GM23248 (cell line): ENCODE measurements around the gene COG5. TPM values are rescaled to one million over a fixed set of nuclear protein-coding genes. Genes with fewer than 3 reads are reported as not detected.

Source experiments
- DNase-seq: peaks from one replicate; pipeline ENCODE4 v3.0.0-alpha.2; 2015
- H2AFZ ChIP-seq: fragments of 200-600 bp; sonication (generic); 2 replicates; pipeline ENCODE4 v1.6.1; 2016; ENCODE audit warnings: antibody characterized with exemption
- H3F3A ChIP-seq: fragments of 200-600 bp; sonication (generic); 2 replicates; pipeline ENCODE4 v1.6.1; 2016; ENCODE audit warnings: mild to moderate bottlenecking, antibody characterized with exemption, mixed run types; ENCODE audit not compliant: insufficient read depth
- H3K27ac ChIP-seq: fragments of 200-600 bp; sonication (generic); 2 replicates; pipeline ENCODE4 v1.5.1; 2016; ENCODE audit warnings: mild to moderate bottlenecking
- H3K27me3 ChIP-seq: fragments of 200-600 bp; sonication (generic); replicated peaks from 2 replicates; pipeline ENCODE4 v1.6.1; 2016; ENCODE audit warnings: mild to moderate bottlenecking; ENCODE audit not compliant: insufficient read depth
- H3K36me3 ChIP-seq: fragments of 200-600 bp; sonication (generic); 2 replicates; pipeline ENCODE4 v1.6.1; 2016; ENCODE audit warnings: low read depth, mild to moderate bottlenecking
- H3K4me1 ChIP-seq: fragments of 200-600 bp; sonication (generic); 2 replicates; pipeline ENCODE4 v1.6.1; 2016; ENCODE audit warnings: mild to moderate bottlenecking; ENCODE audit not compliant: insufficient read depth
- H3K4me2 ChIP-seq: fragments of 200-600 bp; sonication (generic); one replicate; pipeline ENCODE4 v1.6.1; 2016; ENCODE audit warnings: mild to moderate bottlenecking; ENCODE audit not compliant: unreplicated experiment
- H3K4me3 ChIP-seq: fragments of 200-600 bp; sonication (generic); 2 replicates; pipeline ENCODE4 v1.5.1; 2016; ENCODE audit warnings: mild to moderate bottlenecking
- H3K79me2 ChIP-seq: fragments of 200-600 bp; sonication (generic); 2 replicates; pipeline ENCODE4 v1.6.1; 2016; ENCODE audit warnings: mild to moderate bottlenecking; ENCODE audit not compliant: insufficient read depth
- H3K9ac ChIP-seq: fragments of 200-600 bp; sonication (generic); 2 replicates; pipeline ENCODE4 v1.6.1; 2016; ENCODE audit warnings: mild to moderate bottlenecking
- H3K9me2 ChIP-seq: fragments of 200-600 bp; sonication (generic); 2 replicates; pipeline ENCODE4 v1.6.1; 2016; ENCODE audit warnings: mixed run types, mild to moderate bottlenecking, moderate library complexity; ENCODE audit not compliant: insufficient read depth
- H3K9me3 ChIP-seq: fragments of 200-600 bp; sonication (generic); one replicate; pipeline ENCODE4 v1.6.1; 2017; ENCODE audit warnings: low read depth
- H4K20me1 ChIP-seq: fragments of 200-600 bp; sonication (generic); 2 replicates; pipeline ENCODE4 v1.6.0; 2016; ENCODE audit not compliant: insufficient read depth
- EZH2 ChIP-seq: fragments of 200-600 bp; sonication (generic); IDR thresholded peaks from 2 replicates; pipeline ENCODE4 v1.6.1; 2018; ENCODE audit warnings: antibody characterized with exemption, mild to moderate bottlenecking; ENCODE audit not compliant: insufficient read depth, poor library complexity, severe bottlenecking
- EZH2phosphoT487 ChIP-seq: fragments of 200-600 bp; sonication (generic); IDR thresholded peaks from 2 replicates; pipeline ENCODE4 v1.6.1; 2018; ENCODE audit warnings: antibody characterized with exemption, moderate library complexity, mild to moderate bottlenecking, low read depth; ENCODE audit not compliant: insufficient read depth
- WGBS, 2 experiments: methylation state at CpG; one replicate each; pipeline ENCODE4 v1.1.6; 2015 to 2017; ENCODE audit warnings: low lambda C conversion rate in 2 of 2, low coverage in 1 of 2; ENCODE audit errors: missing lambda C conversion rate in 2 of 2; 5-methylcytosine and 5-hydroxymethylcytosine counted together
- in situ Hi-C: fragments of 300-500 bp; cut with MboI; formaldehyde crosslinking; loops from 2 replicates; pipeline ENCODE4 v1.15.0; 2020
- polyA plus RNA-seq: library from polyadenylated mRNA; unstranded; fragments of >200 nt; fragmentation: Nextera tagmentation; extraction: Ambion mirVana; gene quantifications from 2 replicates; pipeline ENCODE4 v1.2.1, GENCODE V29; 2016
- total RNA-seq: library from RNA; depleted of rRNA; stranded (reverse); fragments of >200 nt; shearing (Covaris generic); gene quantifications from 2 replicates; pipeline ENCODE4 v1.2.3, GENCODE V29; 2014

COG5 gene
- total and polyA plus RNA-seq, 2 experiments from 2014 or later = 20.7 to 26.0 TPM

DNA sequence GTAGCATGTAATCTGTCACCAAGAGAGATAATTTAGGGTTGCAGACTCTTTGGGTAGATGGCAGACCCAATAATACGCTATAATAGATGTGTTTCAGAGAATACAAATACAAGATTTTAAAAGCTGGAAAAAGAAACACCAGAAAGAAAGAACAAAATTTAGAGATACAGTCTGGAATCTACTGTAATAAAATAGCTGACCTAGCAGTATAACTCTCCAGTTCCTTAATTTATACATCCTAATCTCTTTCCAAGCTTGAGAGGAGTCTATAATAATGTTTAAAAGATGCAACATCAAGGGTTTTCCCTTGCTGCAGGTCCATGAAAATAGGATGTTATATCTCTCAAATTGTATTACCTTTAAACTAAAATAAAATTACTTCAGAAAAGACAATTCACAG lies 121.0 kb downstream of the COG5 start:
- peaks cover 21% of the 10 kb centered on the region for H3K4me1 ChIP-seq
- H3K4me3 ChIP-seq = no peak overlapping the region
- no peak overlapping the region for H3K4me2 ChIP-seq
- H3K9me3 ChIP-seq = no peaks in the 10 kb centered on the region
- no peak overlapping the region for H2AFZ ChIP-seq
- no peaks in the 10 kb centered on the region for H3K27me3 ChIP-seq
- TF ChIP-seq EZH2 (no peak), EZH2phosphoT487 (no peak)
- DNase-seq = no peak
- H3K9me2 ChIP-seq = peaks cover 5% of the 10 kb centered on the region; the same call in 1 of the 2 replicates
- in situ Hi-C loops = no loop called here
- 96 to 100% methylated on average over 1 of the region's 1 CpG for WGBS, 2 experiments
- no peaks in the 10 kb centered on the region for H3K79me2 ChIP-seq
- H3K36me3 ChIP-seq = no peaks in the 10 kb centered on the region
- H3K27ac ChIP-seq = no peak overlapping the region
- no peak overlapping the region for H3K9ac ChIP-seq
- peaks cover 13% of the 10 kb centered on the region; the same call in 1 of the 2 replicates for H3F3A ChIP-seq
- no peaks in the 10 kb centered on the region for H4K20me1 ChIP-seq

DNA sequence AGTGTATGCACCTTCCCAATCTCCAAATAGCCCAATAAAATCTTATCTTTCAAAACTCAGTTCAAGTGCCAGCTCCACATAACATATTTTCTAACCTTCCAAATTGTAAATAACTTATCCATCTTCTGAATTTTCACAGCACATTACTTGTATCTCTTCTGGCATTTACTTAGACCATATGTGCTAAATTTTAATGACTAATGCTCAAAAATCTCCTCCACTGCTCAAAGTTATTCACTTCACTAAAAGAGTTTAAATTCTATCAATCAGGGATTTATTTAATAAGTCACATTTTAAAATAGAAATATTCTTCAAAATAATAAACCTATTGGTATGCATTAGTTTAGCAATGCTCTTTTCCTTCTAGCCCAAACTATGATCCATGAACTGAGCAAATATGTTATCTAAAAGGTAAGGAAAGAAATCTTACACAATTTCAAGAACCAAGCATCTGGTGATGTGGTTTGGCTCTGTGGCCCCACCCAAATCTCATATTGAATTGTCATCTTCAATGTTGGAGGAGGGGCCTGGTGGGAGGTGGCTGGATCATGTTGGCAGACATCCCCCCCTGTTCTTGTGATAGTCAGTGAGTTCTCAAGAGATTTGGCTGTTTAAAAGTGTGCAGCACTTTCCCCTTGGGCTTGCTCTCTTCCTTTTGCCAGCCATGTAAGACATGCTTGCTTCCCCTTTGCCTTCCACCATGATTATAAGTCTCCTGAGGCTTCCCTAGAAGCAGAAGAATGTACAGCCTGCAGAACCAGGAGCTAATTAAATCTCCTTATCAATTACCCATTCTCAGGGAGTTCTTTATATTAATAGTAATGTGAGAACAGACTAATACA lies 121.9 kb downstream of the COG5 start:
- H3K27me3 ChIP-seq = no peaks in the 10 kb centered on the region
- no peak for TF ChIP-seq EZH2phosphoT487
- TF ChIP-seq EZH2 = no peak
- H3K36me3 ChIP-seq = no peaks in the 10 kb centered on the region
- H4K20me1 ChIP-seq = no peaks in the 10 kb centered on the region
- H3K9ac ChIP-seq = no peak overlapping the region
- H3K9me3 ChIP-seq = no peaks in the 10 kb centered on the region
- no peak overlapping the region for H3K4me3 ChIP-seq
- in situ Hi-C loops = no loop called here
- no peak overlapping the region for H2AFZ ChIP-seq
- no peak overlapping the region for H3K27ac ChIP-seq
- peak; percentile 37 for DNase-seq
- H3F3A ChIP-seq = peaks cover 7% of the 10 kb centered on the region; the same call in 1 of the 2 replicates
- H3K9me2 ChIP-seq = peaks cover 5% of the 10 kb centered on the region; the same call in 1 of the 2 replicates
- no peak overlapping the region for H3K4me2 ChIP-seq
- no peaks in the 10 kb centered on the region for H3K79me2 ChIP-seq
- peaks cover 14% of the 10 kb centered on the region for H3K4me1 ChIP-seq

DNA sequence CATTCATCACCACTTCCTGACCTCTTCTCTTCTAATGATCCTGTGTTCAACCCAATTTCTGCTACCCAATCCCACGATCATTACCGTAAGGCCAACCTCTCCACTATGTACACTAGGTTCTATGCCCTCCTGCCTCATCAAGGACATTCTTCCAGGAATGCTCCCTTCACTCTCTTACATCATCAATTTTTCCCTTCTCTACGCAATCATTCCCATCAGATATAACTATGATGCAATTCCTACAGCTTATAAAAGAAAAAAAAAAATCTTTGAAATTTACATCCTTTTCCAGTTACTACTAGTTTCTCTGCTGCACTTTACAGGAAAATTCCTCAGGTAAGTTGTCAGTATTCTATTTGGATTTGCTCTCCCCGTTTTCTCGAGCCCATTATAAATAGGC lies 124.7 kb downstream of the COG5 start:
- no peak overlapping the region for H3K9ac ChIP-seq

DNA sequence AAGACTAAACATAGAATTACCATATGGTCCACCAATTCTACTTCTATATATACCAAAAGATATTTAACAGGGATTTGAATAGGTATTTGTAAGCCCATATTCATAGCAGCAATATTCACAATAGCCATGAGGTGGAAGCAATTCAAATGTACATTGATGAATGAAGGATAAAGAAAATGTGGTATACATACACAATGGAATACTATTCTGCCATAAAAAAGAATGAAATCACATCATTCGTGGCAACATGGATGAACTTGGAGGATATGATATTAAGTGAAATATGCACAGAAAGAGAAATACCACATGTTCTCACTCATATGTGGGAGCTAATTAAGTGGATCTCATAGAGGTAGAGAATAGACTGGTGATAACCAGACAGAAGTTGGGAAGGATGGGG lies 128.0 kb downstream of the COG5 start:
- H4K20me1 ChIP-seq = no peaks in the 10 kb centered on the region
- H3K79me2 ChIP-seq = 0 out of 2 replicates have a peak, but pooled peaks cover 5% of the 10 kb centered on the region
- H3K9me3 ChIP-seq = no peaks in the 10 kb centered on the region
- no peak overlapping the region for H3K4me3 ChIP-seq
- H3K36me3 ChIP-seq = no peaks in the 10 kb centered on the region
- no peaks in the 10 kb centered on the region for H3K27me3 ChIP-seq
- H3F3A ChIP-seq = no peaks in the 10 kb centered on the region
- in situ Hi-C loops = no loop called here
- no peak overlapping the region for H3K4me2 ChIP-seq
- no peak overlapping the region for H3K9ac ChIP-seq
- no peak overlapping the region for H2AFZ ChIP-seq
- H3K9me2 ChIP-seq = no peaks in the 10 kb centered on the region; the same call in 1 of the 2 replicates
- no peak overlapping the region for H3K27ac ChIP-seq
- WGBS, 2 experiments = 84 to 86% methylated on average over 1 of the region's 1 CpG
- H3K4me1 ChIP-seq = no peaks in the 10 kb centered on the region
- TF ChIP-seq EZH2 (no peak), EZH2phosphoT487 (no peak)
- no peak for DNase-seq

More for the DNA sequence above, 124.7 kb downstream of the COG5 start:
- no peaks in the 10 kb centered on the region for H3K9me3 ChIP-seq
- no peaks in the 10 kb centered on the region for H4K20me1 ChIP-seq
- no peaks in the 10 kb centered on the region; the same call in 1 of the 2 replicates for H3K9me2 ChIP-seq
- H3K27me3 ChIP-seq = no peaks in the 10 kb centered on the region
- in situ Hi-C loops = no loop called here
- 86 to 94% methylated on average over 5 of the region's 5 CpGs for WGBS, 2 experiments
- H3K27ac ChIP-seq = no peak overlapping the region
- H2AFZ ChIP-seq = no peak overlapping the region
- H3F3A ChIP-seq = no peaks in the 10 kb centered on the region
- no peak for DNase-seq
- no peak overlapping the region for H3K4me2 ChIP-seq
- no peak for TF ChIP-seq EZH2phosphoT487
- H3K79me2 ChIP-seq = no peaks in the 10 kb centered on the region
- H3K4me1 ChIP-seq = peaks cover 12% of the 10 kb centered on the region
- H3K36me3 ChIP-seq = no peaks in the 10 kb centered on the region
- no peak overlapping the region for H3K4me3 ChIP-seq
